Smooth muscle cell (in vitro differentiated cells): ENCODE measurements around the gene ZNF100. TPM values are rescaled to one million over a fixed set of nuclear protein-coding genes. Genes with fewer than 3 reads are reported as not detected.
"Not testable (repeated sequence)": the region's sequence is repeated elsewhere in the genome, so short reads cannot be mapped to it uniquely, and the experiment has no call there.

Experiments
- DNase-seq: peaks from one replicate; lab custom pipeline; 2025; ENCODE audit not compliant: unreplicated experiment; lab: John Stamatoyannopoulos, UW
- H2AFZ ChIP-seq: fragments of 200-600 bp; sonication (generic); 2 replicates; pipeline ENCODE4 v1.6.0; 2016; ENCODE audit warnings: antibody characterized with exemption, low read depth, mild to moderate bottlenecking
- H3F3A ChIP-seq: fragments of 200-600 bp; sonication (generic); 2 replicates; pipeline ENCODE4 v1.6.0; 2017; ENCODE audit warnings: antibody characterized with exemption, low read depth
- H3K27ac ChIP-seq: fragments of 200-600 bp; sonication (generic); 2 replicates; pipeline ENCODE4 v1.5.1; 2016; ENCODE audit warnings: low read depth, mild to moderate bottlenecking
- H3K27me3 ChIP-seq: fragments of 200-600 bp; sonication (generic); 2 replicates; pipeline ENCODE4 v1.6.1; 2016; ENCODE audit warnings: low read depth, mild to moderate bottlenecking
- H3K36me3 ChIP-seq: fragments of 200-600 bp; sonication (generic); 2 replicates; pipeline ENCODE4 v1.5.1; 2016; ENCODE audit warnings: low read depth
- H3K4me1 ChIP-seq: fragments of 200-600 bp; sonication (generic); 2 replicates; pipeline ENCODE4 v1.5.1; 2016; ENCODE audit warnings: low read depth
- H3K4me2 ChIP-seq: fragments of 200-600 bp; sonication (generic); 2 replicates; pipeline ENCODE4 v1.6.0; 2016; ENCODE audit warnings: mild to moderate bottlenecking
- H3K4me3 ChIP-seq: fragments of 200-600 bp; sonication (generic); 2 replicates; pipeline ENCODE4 v1.5.1; 2016; ENCODE audit warnings: mild to moderate bottlenecking
- H3K79me2 ChIP-seq: fragments of 200-600 bp; sonication (generic); 2 replicates; pipeline ENCODE4 v1.6.0; 2016; ENCODE audit warnings: low read depth, mild to moderate bottlenecking
- H3K9ac ChIP-seq: fragments of 200-600 bp; sonication (generic); 2 replicates; pipeline ENCODE4 v1.6.0; 2016; ENCODE audit warnings: low read depth
- H3K9me3 ChIP-seq: fragments of 200-600 bp; sonication (generic); replicated peaks from 2 replicates; pipeline ENCODE4 v1.5.1; 2016; ENCODE audit warnings: low read depth
- H4K20me1 ChIP-seq: fragments of 200-600 bp; sonication (generic); 2 replicates; pipeline ENCODE4 v1.6.0; 2016; ENCODE audit warnings: low read depth
- WGBS: methylation state at CpG from one replicate; pipeline ENCODE4 v1.1.7; 2016; ENCODE audit warnings: low lambda C conversion rate; 5-methylcytosine and 5-hydroxymethylcytosine counted together
- polyA plus RNA-seq: library from polyadenylated mRNA; unstranded; fragments of >200 nt; fragmentation: Nextera tagmentation; extraction: Ambion mirVana; gene quantifications from 2 replicates; pipeline ENCODE4 v1.2.1, GENCODE V29; 2016
- total RNA-seq: library from RNA; depleted of rRNA; stranded (reverse); fragments of >200 nt; gene quantifications from 2 replicates; pipeline ENCODE4 v1.2.3, GENCODE V29; 2014
- TF ChIP-seq, protein P1 (sequence below): fragments of 200-600 bp; sonication (generic); IDR thresholded peaks from 2 replicates; pipeline ENCODE4 v1.5.1; 2017; ENCODE audit warnings: borderline replicate concordance, mild to moderate bottlenecking, antibody characterized with exemption; ENCODE audit not compliant: insufficient read depth, poor library complexity, severe bottlenecking

ZNF100 gene
- total and polyA plus RNA-seq, 2 experiments from 2014 or later = 1.5 to 5.7 TPM

DNA sequence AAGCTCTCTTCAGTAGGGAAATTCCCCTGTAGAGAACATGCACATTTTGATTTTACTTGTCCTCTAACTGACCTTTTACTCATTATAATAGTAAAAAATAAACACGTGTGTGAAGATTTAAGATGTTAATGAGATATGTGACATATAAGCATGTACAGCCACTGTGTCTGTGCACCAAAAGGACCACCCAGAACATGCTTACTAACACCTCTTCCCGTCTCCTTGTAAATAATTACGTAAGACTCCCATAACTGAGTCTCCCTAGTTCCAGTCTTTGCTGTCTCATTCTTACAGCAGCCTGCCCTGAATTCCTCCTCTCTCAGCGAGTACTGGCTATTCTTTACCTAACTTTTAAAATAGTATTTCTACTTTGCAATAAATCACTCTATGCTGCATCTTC is 53.6 kb downstream of the ZNF100 start:
- DNase-seq = no peak

GRCh38 chr19:21709464-21709863 is 57.9 kb downstream of the ZNF100 start:
- Histone ChIP-seq H3F3A (no peaks in the 10 kb centered on the region), H4K20me1 (no peaks in the 10 kb centered on the region), H3K9ac (no peak overlapping the region), H3K27ac (no peak overlapping the region), H3K4me3 (no peak overlapping the region), H3K4me1 (no peaks in the 10 kb centered on the region), H3K9me3 (no peaks in the 10 kb centered on the region), H3K4me2 (no peak overlapping the region), H3K79me2 (no peaks in the 10 kb centered on the region), H2AFZ (no peak overlapping the region), H3K36me3 (no peaks in the 10 kb centered on the region), H3K27me3 (no peaks in the 10 kb centered on the region)
- DNase-seq = no peak
- 92% methylated on average over 24 of the region's 24 CpGs for WGBS
- TF ChIP-seq, protein P1, sequence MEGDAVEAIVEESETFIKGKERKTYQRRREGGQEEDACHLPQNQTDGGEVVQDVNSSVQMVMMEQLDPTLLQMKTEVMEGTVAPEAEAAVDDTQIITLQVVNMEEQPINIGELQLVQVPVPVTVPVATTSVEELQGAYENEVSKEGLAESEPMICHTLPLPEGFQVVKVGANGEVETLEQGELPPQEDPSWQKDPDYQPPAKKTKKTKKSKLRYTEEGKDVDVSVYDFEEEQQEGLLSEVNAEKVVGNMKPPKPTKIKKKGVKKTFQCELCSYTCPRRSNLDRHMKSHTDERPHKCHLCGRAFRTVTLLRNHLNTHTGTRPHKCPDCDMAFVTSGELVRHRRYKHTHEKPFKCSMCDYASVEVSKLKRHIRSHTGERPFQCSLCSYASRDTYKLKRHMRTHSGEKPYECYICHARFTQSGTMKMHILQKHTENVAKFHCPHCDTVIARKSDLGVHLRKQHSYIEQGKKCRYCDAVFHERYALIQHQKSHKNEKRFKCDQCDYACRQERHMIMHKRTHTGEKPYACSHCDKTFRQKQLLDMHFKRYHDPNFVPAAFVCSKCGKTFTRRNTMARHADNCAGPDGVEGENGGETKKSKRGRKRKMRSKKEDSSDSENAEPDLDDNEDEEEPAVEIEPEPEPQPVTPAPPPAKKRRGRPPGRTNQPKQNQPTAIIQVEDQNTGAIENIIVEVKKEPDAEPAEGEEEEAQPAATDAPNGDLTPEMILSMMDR = no peak

More for the DNA sequence above, 53.6 kb downstream of the ZNF100 start:
- Histone ChIP-seq H3K4me1 (no peaks in the 10 kb centered on the region), H3K4me2 (no peak overlapping the region), H3F3A (no peaks in the 10 kb centered on the region), H4K20me1 (no peaks in the 10 kb centered on the region), H3K4me3 (no peak overlapping the region), H3K79me2 (no peaks in the 10 kb centered on the region), H3K36me3 (no peaks in the 10 kb centered on the region), H3K27me3 (no peaks in the 10 kb centered on the region), H3K9ac (no peak overlapping the region), H3K27ac (no peak overlapping the region), H3K9me3 (peaks cover 8% of the 10 kb centered on the region), H2AFZ (no peak overlapping the region)
- TF ChIP-seq, protein P1 = no peak
- WGBS = 82% methylated on average over 4 of the region's 4 CpGs

GRCh38 chr19:21707878-21708277 is 59.5 kb downstream of the ZNF100 start:
- not testable (repeated sequence) for H3K9ac ChIP-seq, H3K36me3 ChIP-seq, H3F3A ChIP-seq, H3K27ac ChIP-seq, DNase-seq, H3K4me1 ChIP-seq, H3K4me2 ChIP-seq, H3K9me3 ChIP-seq, H2AFZ ChIP-seq, H3K27me3 ChIP-seq, H4K20me1 ChIP-seq, H3K79me2 ChIP-seq, H3K4me3 ChIP-seq
- 97% methylated on average over 10 of the region's 31 CpGs for WGBS

GRCh38 chr19:21707065-21707464 is 60.3 kb downstream of the ZNF100 start:
- Histone ChIP-seq H3K4me2 (no peak overlapping the region), H3K27me3 (no peaks in the 10 kb centered on the region), H2AFZ (no peak overlapping the region), H3K4me3 (no peak overlapping the region), H3K36me3 (no peaks in the 10 kb centered on the region), H3K79me2 (no peaks in the 10 kb centered on the region), H3K27ac (no peak overlapping the region), H3K9ac (no peak overlapping the region), H3K9me3 (no peaks in the 10 kb centered on the region), H4K20me1 (no peaks in the 10 kb centered on the region), H3K4me1 (no peaks in the 10 kb centered on the region), H3F3A (no peaks in the 10 kb centered on the region)
- no peak for DNase-seq
- TF ChIP-seq, protein P1 = no peak
- 94% methylated on average over 4 of the region's 4 CpGs for WGBS
